Activated CD4-positive, CD25-positive, alpha-beta regulatory T cell treated with anti-CD3 and anti-CD28 coated beads, Interleukin-2, amount 50 U/mL, for 24 hours (primary cell): ENCODE measurements around the gene RTP3.

ENCODE experiments used
- ATAC-seq, 2 donors: fragments of 150-1000 bp; cut with Tn5 transposase; one replicate each; pipeline ENCODE4 v1.10.0; 2021; ENCODE audit warnings: mild to moderate bottlenecking in 1 of 2, moderate library complexity in 1 of 2

RTP3 gene

GRCh38 chr3:46497556-46498265 is at the start of gene RTP3:
TSS of gene RTP3 (plus strand) at chr3:46497976. CDS start at chr3:46498063, 87 bp downstream.
- no peak for ATAC-seq

DNA sequence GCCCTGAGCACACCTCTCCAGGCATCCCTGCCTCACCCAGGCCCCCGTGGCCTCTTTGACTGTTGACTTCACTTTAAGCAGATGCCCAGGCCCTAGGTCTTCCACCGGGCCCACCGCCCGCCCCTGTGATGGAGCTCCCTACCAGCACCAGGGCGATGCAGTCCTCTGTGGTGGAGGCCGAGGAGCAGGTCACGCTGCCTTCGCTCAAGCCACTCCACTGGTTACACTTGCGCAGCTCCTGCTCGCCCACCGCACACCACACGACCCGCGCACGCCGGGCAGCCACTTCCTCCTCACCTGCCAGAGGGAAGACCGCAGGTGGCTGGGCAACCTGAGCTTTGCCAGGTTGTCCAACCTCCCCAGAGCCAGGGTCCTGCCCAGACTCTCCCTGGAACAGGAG is 49.1 kb upstream of the RTP3 start:
- ATAC-seq, result no peak

GRCh38 chr3:46449755-46450552 is 47.8 kb upstream of the RTP3 start:
- ATAC-seq, result no peak

GRCh38 chr3:46453526-46454208 is 44.1 kb upstream of the RTP3 start:
- no peak for ATAC-seq

GRCh38 chr3:46454209-46454595 is 43.6 kb upstream of the RTP3 start:
- ATAC-seq, result no peak

- no peak for ATAC-seq
Measured at GRCh38 chr3:46454606-46455005, 43.2 kb upstream of the RTP3 start.

DNA sequence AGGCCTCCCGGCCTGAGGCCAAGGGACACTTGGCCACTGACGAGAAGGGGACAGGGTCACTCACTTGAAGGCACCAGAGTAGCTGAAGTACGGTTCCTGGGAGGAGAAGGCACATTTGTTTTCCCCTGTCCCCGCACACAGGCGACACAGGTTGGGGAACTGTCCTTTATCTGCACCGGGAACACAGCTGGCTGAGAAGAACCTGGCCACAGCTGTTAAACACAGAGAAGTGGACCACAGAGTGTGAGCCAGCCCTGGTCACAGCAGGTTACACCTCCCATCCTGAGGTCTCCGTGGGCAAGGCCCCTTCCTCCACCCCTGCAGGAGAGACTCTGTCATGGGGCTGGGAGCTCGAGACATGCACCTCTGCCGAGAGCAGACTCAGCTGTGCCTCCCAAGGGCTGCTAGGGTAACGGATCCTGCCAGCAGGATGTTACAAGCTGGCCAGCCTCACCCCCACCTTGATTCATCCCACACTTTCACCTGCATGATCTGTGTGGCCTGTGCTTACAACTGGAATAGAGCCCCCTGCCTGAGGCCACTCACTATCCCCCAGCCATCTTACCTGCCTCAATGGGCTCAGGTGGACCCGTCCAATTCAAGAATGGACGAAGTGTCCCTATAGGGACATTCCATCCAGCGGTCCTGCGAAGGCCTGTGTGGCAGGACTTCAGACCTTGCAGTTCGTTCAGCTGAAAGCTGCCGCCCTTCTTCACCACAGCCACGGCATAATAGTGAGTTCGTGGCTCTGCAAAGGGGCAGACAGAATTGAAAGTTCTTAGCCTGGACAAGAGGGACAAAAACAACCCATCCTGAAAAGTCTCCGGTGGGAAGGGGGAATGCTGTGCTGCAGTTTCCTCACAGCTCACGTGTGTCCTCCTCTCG is 42.3 kb upstream of the RTP3 start:
- ATAC-seq, result no peak

GRCh38 chr3:46456118-46456517 is 41.7 kb upstream of the RTP3 start:
- ATAC-seq, result no peak

DNA sequence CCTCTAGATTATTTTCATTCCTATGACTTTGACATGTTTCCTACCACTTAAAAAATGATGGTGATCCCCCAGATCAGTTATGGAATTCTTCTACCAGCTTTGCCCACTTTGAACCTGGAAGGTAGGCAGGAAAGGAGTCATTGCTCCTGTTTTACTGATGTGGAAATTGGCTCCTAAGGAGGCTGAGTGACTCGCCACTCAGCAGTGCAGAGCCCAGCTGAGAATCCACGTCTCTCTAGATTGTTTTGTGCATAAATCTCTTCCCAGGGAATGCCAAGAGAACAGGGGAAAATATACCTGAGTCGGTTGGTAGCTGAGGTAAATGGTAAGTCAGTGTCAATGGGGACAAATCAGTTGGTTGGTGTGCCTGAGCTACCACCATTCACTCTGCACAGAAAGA is 37.7 kb upstream of the RTP3 start:
- ATAC-seq, result no peak

DNA sequence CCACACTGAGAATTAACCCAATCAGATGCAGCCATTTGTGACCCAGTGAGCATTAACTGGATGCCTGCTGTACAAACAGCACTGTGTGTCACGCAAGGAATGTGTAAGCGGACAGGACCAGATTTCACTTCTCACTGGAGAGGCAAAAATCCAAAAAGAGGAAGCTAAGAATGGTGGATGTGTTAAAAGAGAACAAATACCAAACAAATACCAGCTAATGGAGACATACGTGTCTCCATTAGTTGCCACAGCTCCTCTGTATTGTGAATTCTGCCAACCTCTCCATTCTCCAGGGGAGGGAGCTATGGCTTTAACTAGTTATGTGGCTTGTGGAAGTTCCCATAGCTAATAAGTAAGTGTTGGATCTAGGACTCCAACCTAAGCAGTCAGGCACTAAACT is 35.7 kb upstream of the RTP3 start:
- ATAC-seq, result no peak

DNA sequence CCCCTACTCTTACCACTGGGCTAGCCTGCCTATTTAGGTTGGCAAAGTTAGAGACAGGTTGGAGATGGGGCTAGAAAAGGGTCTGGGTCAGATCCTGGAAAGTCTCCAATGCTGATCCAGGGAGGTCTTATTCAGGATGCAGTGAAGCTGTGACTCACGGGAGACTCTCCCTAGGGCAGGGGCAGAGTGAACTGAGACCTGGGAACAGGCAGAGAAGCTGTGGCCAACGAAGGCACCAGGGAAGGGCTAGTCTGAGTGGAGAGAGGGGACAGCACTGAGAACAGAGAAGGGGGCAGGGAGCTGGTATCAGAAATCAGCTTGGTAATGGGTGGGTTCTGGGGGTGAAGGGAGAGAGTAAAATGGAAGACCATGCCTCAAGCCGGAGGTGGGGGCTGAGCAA is 35.3 kb upstream of the RTP3 start:
- no peak for ATAC-seq

- ATAC-seq, result no peak
Measured at GRCh38 chr3:46463120-46463867, 34.5 kb upstream of the RTP3 start.

- ATAC-seq, result no peak
Measured at GRCh38 chr3:46463868-46464241, 33.9 kb upstream of the RTP3 start.

DNA sequence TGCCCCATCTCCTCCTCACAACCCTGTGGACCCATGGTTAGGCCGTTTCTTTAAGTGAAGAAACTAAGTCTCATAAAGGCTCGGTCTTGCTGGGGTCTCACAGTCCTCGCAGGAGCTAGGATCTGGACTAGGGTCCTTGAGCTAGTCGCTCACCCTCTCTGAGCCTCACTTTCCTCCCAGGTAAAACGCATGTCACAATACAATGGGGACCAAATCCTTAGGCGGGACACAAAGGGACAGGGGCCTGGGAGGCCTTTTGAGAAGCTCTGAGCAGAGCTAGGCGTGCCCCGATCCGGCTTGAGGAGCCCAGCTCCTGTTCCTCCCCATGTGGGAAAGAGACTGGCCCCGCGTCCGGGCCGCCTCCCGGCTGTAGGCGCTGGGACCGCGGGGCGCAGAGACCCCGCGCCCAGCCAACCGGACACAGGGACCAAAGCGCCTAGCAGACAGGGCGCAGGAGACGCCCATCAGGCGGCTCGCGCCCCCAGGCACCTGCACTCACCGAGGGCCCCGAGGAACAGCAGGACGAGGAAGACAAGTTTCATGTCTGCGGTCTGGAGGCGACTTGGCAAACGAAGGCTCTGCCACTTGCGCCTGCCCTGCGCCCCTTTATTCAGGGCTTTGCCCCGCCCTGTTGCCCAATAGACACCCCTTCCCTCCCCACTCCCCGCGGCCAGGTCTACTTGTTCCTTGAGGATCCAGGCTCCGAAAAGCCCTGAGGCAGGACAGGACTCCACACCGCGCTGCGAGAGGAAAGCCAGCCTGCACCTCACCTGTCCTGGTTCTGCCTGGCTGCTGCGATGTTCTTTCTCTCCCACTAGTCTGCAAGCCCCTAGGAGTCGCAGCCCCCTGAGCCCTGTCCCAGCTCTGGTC is 33.2 kb upstream of the RTP3 start, which contains the start of gene LTF:
LTF (minus strand) TSS at position 580 of the 870 bp plus-strand sequence; CDS start at position 542, 38 bp downstream.
- ATAC-seq, result no peak

DNA sequence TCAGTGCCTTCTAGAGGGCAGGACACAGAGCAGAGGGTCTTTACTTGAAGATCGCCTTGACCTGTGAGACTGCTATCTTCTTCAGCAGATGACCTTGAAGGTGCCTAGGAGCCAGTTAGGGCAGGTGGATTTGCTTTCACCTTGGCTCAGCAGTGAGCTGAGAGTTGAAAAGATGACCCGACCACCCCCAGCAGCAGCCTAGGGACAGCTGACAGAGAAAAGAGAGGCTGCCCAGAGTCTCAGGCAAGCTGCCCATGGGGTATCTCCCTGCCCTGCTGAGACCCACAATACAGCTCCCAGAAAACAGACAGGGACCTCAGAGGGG is 32.6 kb upstream of the RTP3 start:
- ATAC-seq, result no peak

DNA sequence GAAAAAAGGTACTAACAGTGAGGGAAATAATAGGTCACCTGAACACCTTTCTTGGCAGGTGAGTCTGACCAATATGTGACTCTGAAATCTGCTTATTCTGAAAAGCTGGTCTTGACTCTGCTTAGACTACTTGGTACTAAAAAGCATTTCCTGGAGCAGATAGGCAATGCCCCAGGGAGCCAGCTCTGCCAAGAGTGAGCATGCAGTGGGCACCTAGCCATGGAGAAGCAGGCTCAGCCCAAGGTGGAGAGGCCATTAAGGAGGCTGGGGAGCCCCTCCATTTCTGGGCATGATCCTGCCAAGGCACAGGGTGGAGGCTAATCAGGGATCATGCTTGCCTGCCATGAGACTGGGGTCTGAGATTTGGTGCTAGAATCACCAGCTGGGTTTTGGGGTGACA is 31.5 kb upstream of the RTP3 start:
- ATAC-seq, result no peak

GRCh38 chr3:46466871-46467403 is 30.8 kb upstream of the RTP3 start:
- no peak for ATAC-seq

DNA sequence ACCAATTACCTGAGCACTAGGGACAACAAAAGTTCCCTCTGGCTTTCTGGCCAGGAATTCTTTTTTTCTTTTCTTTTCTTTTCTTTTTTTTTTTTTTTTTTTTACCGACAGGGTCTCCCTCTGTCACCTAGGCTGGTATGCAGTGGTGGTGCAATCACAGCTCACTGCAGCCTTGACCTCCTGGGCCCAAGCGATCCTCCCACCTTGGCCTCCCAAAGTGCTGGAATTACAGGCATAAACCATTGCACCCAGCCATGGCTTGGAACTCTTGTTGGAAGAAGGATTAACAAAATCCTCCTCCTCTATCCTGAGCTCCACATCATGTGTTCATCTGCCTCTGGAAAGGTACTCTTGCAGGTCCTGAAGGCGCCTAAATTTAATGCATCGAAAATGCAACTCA is 30.2 kb upstream of the RTP3 start:
- no peak for ATAC-seq

GRCh38 chr3:46468753-46469600 is 28.8 kb upstream of the RTP3 start:
- ATAC-seq, result no peak
